A549 treated with AZD2906 at 1 μM for 4 hours (cell line): ENCODE results near the gene EML2. TPM values are rescaled to one million over a fixed set of nuclear protein-coding genes. Genes with fewer than 3 reads are reported as not detected.

Source experiments
- total RNA-seq: library from RNA; stranded (reverse); fragments of 200-300 nt; extraction: Qiagen RNA extraction; gene quantifications from 5 replicates; pipeline ENCODE4 v1.2.3, GENCODE V29; 2022

The EML2 gene, protein sequence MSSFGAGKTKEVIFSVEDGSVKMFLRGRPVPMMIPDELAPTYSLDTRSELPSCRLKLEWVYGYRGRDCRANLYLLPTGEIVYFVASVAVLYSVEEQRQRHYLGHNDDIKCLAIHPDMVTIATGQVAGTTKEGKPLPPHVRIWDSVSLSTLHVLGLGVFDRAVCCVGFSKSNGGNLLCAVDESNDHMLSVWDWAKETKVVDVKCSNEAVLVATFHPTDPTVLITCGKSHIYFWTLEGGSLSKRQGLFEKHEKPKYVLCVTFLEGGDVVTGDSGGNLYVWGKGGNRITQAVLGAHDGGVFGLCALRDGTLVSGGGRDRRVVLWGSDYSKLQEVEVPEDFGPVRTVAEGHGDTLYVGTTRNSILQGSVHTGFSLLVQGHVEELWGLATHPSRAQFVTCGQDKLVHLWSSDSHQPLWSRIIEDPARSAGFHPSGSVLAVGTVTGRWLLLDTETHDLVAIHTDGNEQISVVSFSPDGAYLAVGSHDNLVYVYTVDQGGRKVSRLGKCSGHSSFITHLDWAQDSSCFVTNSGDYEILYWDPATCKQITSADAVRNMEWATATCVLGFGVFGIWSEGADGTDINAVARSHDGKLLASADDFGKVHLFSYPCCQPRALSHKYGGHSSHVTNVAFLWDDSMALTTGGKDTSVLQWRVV
- 19.3 to 27.2 TPM (median 23.1 TPM) in 5 replicates for total RNA-seq

GRCh38 chr19:45638930-45639729 is at the start of gene EML2:
Gene EML2, minus strand, starts transcription at chr19:45639397. Its CDS starts 21 bp downstream, at chr19:45639376.

GRCh38 chr19:45667620-45668341 is 28.6 kb upstream of the EML2 start, which contains the start of gene GIPR:
Gene GIPR, plus strand, starts transcription at chr19:45668221. Its CDS starts 1,300 bp downstream, at chr19:45669521.

DNA sequence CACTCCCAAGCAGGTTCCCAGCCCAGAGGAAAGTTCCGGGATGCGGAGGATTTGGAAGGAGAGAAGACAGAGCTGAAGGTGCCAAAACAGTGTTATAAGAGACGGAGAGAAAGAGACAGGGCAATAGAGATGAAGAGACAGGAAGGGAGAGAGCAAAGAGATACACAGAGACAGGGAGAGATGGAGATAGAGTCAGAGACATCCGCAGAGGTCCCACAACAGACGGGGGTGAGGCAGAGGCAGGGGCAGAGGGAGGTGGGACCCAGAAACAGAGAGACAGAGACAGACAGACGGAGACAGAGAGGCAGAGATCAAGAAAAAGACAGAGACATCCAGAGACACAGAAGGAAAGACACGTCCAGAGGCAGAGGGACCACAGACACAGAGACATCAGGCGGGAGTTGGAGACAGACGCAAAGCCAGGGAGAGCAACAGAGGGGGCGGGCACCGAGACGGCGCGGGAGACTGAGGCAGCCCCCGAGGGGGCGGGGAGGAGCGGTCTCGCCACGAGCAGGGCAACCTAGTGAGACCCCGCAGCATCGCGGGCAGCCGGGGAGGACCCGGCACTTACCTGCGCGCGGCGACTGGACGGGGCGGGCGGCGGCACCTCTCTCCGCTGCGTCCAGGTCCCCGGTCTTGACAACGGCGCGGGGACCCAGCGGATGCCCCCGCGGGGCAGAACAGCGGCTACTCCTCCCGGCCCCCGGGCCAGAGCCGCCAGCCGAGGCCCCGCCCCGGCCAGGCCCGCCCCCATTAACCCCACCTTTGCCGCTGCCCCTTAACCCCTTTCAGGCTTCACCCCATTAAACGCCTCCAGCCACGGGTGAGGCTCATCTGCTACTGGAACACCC is 37.4 kb downstream of the EML2 start, which contains the start of gene GPR4:
GPR4 (minus strand) TSS at position 689 of the 851 bp plus-strand sequence. CDS start 10,346 bp downstream, outside the sequence.

DNA sequence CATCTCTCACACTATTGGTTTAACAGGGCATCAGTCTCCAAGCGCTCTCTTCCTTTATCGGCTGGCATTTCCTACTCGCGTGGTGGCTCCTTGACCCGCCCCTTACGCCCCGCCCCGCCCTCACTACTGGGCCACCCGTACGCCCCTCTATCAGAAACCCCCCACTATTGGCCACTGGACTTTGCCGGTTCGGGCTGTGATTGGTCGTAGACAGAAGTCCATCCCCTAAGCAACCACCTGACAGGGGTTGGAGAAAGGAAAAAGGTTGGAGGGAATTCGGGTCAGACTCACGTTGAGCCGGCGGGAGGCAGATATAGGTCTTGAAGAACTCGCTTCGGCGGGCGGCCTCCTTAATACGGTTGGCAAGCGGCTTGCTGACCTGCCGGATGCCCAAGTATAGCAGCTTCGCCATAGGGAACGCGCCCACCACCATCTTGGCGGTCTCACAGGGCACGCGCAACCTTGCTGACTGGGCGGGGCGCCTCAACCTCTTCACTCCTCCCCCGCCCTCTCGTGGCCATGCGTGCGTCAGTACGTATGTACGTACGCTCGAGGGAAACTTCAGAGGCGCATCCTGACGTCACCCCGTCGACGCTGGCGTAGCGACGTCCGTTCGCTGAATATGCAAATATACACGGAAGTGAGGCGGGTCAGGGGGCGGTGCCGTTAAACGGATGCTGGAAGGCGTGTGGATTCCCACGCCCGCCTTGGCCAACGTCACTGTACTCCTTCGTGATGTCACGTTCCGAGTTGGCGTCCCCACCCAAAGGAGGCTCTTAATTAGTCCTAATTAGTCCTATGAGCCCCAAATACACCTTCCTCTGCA is 54.7 kb downstream of the EML2 start, which contains the start of gene OPA3:
OPA3 (minus strand) TSS at position 471 of the 826 bp plus-strand sequence; CDS start at position 433, 38 bp downstream.

Other genes starting within 250 kb of the EML2 start
- 35.8 to 49.1 TPM (median 40.0 TPM) in 5 replicates for gene PPP1R13L, start 234.3 kb downstream of the EML2 start, total RNA-seq
- 42.2 to 51.6 TPM (median 45.0 TPM) in 5 replicates for gene POLR1G, start 232.8 kb downstream of the EML2 start, total RNA-seq
- gene ERCC1, start 215.5 kb downstream of the EML2 start, total RNA-seq: 135 to 175 TPM (median 167 TPM) in 5 replicates
- gene FOSB, start 171.4 kb downstream of the EML2 start, total RNA-seq: 8.7 to 13.2 TPM (median 10.6 TPM) in 5 replicates
- gene RTN2, start 142.3 kb downstream of the EML2 start, total RNA-seq: 11.7 to 14.4 TPM (median 12.6 TPM) in 5 replicates
- gene PPM1N, start 141.0 kb downstream of the EML2 start, total RNA-seq: 6.2 to 9.9 TPM (median 6.9 TPM) in 5 replicates
- 212 to 260 TPM (median 239 TPM) in 5 replicates for gene VASP, start 131.9 kb downstream of the EML2 start, total RNA-seq
- gene OPA3, start 54.6 kb downstream of the EML2 start, total RNA-seq: 12.5 to 18.5 TPM (median 16.9 TPM) in 5 replicates
- 0.15 to 0.66 TPM (median 0.22 TPM) in 5 replicates for gene GPR4, start 37.2 kb downstream of the EML2 start, total RNA-seq
- 2.0 to 3.3 TPM (median 2.9 TPM) in 5 replicates for gene GIPR, start 28.8 kb upstream of the EML2 start, total RNA-seq
- 761 to 882 TPM (median 789 TPM) in 5 replicates for gene SNRPD2, start 52.6 kb upstream of the EML2 start, total RNA-seq
- 6.6 to 9.5 TPM (median 8.7 TPM) in 5 replicates for gene QPCTL, start 53.3 kb upstream of the EML2 start, total RNA-seq
- gene FBXO46, start 91.5 kb upstream of the EML2 start, total RNA-seq: 7.8 to 11.1 TPM (median 9.7 TPM) in 5 replicates
- 0.03 to 0.06 TPM (median 0.05 TPM) in 5 replicates for gene MEIOSIN, start 94.0 kb upstream of the EML2 start, total RNA-seq
- 16.8 to 31.3 TPM (median 28.9 TPM) in 5 replicates for gene SIX5, start 129.9 kb upstream of the EML2 start, total RNA-seq
- 29.1 to 45.4 TPM (median 40.2 TPM) in 5 replicates for gene DMPK, start 143.1 kb upstream of the EML2 start, total RNA-seq
- 22.5 to 34.8 TPM (median 30.3 TPM) in 5 replicates for gene DMWD, start 153.4 kb upstream of the EML2 start, total RNA-seq
- gene RSPH6A, start 175.9 kb upstream of the EML2 start, total RNA-seq: not detected in 5 replicates
- 58.9 to 77.3 TPM (median 71.3 TPM) in 5 replicates for gene SYMPK, start 223.8 kb upstream of the EML2 start, total RNA-seq
- gene FOXA3, start 224.9 kb upstream of the EML2 start, total RNA-seq: 0.58 to 1.1 TPM (median 0.89 TPM) in 5 replicates
- gene IRF2BP1, start 246.7 kb upstream of the EML2 start, total RNA-seq: 22.7 to 37.9 TPM (median 36.1 TPM) in 5 replicates